ENCODE results near the gene EYA2.

The EYA2 gene

GRCh38 chr20:47124181-47124717 is 229.6 kb downstream of the EYA2 start:
- no peak for DNase-seq

DNA sequence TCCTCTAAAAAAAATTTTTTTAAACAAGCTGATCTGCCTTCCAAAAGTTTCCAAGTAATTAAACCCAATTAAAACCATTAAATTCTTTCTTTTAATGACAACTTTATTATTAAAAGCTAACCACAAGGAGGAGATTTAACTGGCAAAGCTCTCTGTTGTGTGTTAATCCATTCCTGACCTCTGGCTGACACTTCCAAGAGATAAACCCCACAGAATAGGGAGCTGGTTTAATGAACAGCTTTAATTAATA is 230.8 kb downstream of the EYA2 start:
- DNase-seq: no peak

- DNase-seq: no peak
Observed at GRCh38 chr20:47125758-47126591, 231.3 kb downstream of the EYA2 start.

- DNase-seq: no peak
Observed at GRCh38 chr20:47126709-47127108, 232.1 kb downstream of the EYA2 start.

- no peak for DNase-seq
Observed at GRCh38 chr20:47127546-47127945, 232.9 kb downstream of the EYA2 start.

DNA sequence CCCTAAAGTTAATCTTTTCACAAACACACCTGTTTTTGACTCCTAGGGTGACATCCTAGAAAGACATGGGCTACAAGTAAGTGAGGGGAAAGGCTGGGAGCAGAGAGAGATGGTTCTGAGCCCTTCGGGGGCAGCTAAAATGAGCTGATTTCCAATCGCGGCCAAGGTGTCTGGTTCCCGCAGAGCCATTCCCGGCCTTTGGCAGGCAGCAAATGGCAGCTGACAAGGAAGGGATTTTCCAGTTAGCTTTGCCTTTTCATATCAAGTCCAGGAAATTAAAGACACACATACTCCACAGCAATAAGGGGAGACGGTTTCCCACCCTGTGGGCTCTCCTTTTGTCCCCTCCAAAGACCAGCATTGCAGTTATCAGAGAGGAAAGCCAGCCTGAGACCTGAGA is 233.4 kb downstream of the EYA2 start:
- DNase-seq: no peak

GRCh38 chr20:47129306-47129705 is 234.7 kb downstream of the EYA2 start:
- DNase-seq: no peak

DNA sequence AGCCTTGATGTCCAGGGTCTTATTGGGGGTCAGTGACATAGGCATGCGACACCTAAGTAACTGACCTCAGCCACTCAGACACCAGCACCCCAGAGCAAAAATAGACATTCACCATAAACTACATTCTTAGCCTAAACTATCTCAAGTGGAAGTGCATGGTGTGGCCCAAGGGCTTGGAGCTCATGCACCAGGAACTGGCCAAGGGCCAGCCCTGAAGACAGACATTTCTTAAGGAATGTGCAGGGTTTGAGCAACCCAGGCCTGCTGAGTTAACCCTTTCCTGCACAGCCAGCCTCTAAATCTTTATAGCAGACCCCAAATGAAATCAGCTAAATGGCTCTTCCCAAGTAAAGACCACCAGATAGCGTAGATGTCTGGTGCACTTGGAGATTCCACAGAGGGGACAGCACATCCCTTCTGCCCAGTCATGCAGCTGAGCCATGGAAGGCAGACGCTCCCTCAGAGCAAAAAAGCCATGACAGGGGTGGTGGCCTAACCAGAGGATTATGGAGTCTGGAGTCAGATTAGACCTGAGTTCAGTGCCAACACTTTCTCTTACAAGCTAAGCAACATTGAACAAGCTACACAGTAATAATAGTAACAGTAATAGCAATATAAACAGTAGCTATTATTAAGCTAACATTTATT is 239.3 kb downstream of the EYA2 start:
- no peak for DNase-seq

DNA sequence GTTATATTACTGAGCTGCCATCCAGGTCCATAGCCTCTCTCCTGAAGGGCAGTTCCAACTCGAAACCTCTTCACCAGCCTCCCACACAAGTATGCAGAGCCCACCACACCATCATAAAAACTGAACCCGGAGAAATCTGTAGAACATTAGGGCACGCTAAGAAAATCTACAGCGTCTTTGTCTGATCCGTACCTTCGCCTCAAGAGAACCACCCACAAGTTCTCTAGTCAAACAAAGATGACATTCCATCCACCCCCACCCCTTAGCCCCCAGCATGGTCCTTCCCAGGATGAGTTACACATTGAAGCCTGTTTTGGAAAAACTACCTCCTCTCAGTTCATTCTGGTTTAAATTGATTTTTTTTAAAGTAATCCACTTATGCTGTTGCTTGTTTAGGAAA is 242.1 kb downstream of the EYA2 start:
- DNase-seq: no peak

GRCh38 chr20:47137231-47137870 is 242.7 kb downstream of the EYA2 start:
- no peak for DNase-seq

DNA sequence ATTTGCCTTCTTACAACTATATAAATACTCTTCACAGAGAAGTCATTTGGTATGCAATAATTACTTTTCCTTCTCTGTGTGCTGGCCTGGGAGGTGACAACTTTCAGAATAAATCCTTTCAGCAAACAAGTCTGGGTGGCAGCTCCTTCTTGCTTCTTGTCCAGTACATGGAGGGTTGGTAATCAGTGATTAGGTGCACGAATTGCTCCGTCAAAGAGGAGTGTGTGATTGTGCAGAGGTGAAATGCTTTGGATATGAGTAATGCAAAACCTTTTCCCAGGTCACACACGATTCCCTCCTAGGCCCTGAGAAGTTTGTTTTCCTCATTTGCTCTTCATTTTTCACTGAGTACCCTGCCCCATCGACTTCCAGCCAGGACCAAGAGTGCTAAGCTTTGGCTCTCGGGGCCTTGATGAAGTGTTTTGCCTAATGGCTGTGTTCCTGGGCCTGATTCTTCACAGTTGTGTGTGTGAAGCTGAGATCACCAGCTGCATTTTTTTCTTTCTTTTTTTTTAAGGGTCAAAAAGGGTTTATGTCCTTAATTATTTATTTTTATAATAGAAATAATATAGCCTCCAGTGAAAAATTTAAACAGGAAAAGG is 245.4 kb downstream of the EYA2 start:
- no peak for DNase-seq

DNA sequence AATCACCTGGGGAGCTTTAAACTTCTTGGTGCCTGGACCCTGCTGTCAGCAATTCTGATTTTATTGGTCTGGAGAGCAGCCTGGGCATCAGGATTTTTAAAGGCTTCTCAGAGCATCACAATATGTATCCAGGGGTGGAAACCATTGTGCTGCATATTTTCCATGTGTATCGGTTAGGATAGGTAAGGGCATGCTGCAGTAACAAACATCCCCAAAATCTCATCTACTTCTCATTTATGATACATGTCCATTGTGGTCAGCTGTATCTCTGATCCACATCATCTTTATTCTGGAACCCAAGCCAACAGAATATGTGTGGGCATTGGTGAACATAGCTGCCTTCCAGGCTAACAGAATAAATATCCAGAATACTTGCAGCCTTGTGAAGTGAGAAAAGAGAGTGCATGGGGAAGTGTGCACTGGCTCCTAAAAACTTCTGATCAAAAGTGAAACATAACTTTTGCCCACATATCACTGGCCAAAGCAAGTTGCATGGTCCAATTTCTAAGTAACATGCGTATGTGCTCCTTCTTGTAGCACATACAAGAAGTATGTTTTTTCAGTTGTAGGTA is 246.8 kb downstream of the EYA2 start:
- DNase-seq: no peak

GRCh38 chr20:47141941-47142773 is 247.5 kb downstream of the EYA2 start:
- no peak for DNase-seq

DNA sequence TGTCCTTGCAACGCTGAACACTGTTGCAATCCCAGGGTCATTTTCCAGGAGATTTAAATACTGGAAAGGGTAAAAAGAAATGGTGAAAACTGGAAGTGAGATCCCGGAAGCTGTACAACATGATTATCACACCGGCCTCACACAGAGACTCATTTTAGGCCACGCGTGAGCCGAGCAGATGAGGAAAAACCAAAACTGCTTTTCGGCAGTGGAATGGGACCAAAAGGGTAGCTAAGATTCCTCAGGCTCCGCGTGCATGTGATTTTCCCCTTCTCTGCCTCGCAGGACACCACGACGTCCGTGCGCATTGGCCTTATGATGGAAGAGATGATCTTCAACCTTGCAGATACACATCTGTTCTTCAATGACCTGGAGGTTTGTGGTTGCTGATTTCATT is 248.1 kb downstream of the EYA2 start:
- no peak for DNase-seq

DNA sequence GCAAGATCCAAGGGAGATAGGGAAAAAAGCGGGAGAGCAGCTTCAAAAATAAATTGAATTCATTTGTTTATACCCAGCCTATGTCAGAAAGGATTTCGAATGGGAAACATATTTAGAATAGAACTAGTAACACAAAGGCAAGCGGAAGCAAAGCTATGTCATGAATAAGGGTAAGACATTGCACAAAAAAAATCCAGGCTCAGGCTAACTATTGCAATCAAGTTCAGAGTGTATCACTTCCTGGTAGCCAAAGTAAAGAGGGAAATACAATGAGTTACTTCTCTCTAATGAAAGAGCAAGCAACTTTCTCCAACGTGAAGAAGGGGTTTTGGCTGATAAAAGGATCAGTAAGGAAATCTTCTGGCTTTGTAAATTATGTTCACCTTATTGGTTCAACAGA is 249.0 kb downstream of the EYA2 start:
- DNase-seq: no peak

GRCh38 chr20:47144463-47144862 is 249.8 kb downstream of the EYA2 start:
- DNase-seq: no peak

- no peak for DNase-seq
Observed at GRCh38 chr20:47146686-47147085, 252.0 kb downstream of the EYA2 start.

DNA sequence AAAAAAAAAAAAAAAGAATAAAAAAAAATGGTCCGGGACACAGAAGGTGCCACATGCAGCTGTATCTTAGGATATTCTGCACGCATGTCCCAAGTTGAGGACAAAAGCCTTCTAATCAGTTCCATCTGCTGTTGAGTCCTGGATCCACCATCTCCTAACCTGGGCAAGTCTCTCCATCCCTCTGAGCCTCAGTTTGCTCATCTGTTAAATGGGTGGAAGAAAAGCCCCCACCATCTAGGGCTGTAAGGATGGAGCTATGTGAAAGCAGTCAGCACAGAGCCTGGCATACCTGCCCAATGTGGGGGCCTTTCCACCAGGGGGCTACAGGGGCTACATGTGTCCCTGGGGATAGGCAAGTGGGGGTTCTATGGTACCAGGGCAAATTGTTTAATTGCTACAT is 253.4 kb downstream of the EYA2 start:
- DNase-seq: no peak

- no peak for DNase-seq
Observed at GRCh38 chr20:47149939-47150338, 255.3 kb downstream of the EYA2 start.

DNA sequence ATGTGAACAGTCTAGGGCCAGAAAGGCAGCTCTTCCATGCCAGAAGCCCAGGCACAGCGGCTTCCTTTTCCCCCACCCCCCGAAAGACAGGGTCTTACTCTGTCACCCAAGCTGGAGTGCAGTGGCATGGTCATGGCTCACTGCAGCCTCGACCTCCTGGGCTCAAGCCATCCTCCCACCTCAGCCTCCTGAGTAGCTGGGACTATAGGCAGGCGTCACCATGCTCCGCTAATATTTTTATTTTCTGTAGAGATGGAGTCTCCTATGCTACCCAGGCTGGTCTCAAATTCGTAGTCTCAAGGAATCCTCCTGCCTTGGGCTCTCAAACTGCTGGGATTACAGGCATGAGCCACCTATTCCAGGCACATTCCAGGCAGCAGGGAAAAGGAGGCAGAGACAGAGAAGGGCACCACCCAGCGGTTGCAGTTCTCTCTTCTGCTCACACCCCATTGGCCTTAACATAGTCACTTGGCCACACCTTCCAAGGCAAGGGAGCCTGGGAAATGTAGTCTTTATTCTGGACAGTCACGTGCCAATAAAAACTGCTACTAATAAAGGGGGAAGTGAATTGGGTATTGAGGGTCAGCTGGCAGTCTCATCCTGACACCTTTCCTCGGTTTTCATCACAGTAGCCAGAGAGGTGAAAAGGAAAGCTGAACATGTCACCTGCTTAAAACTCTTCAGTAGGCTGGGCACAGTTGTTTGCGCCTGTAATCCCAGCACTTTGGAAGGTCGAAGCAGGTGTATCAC is 255.9 kb downstream of the EYA2 start:
- no peak for DNase-seq

- no peak for DNase-seq
Observed at GRCh38 chr20:47152068-47152467, 257.4 kb downstream of the EYA2 start.

- no peak for DNase-seq
Observed at GRCh38 chr20:47154089-47154488, 259.4 kb downstream of the EYA2 start.

Data from activated CD4-positive, alpha-beta T cell treated with anti-CD3 and anti-CD28 coated beads for 1 hour (primary cell).